ENCODE results near the gene ARID4B.

- TF ChIP-seq CTCF (conservative IDR thresholded peaks at IDR 0.05 in 1 of 2, IDR thresholded peaks at IDR 0.05 in 1 of 2; ENCODE audit: low read depth in 1 of 2, low read length in 2 of 2) (no peak), EZH2 (IDR thresholded peaks at IDR 0.05; ENCODE audit: low read length, missing control alignments) (no peak)
Observed at GRCh38 chr1:235265900-235266299, 62.1 kb downstream of the ARID4B start.
